Endometrial microvascular endothelial cells (primary cell): ENCODE results near the gene GNAQ. TPM values are rescaled to one million over a fixed set of nuclear protein-coding genes. Genes with fewer than 3 reads are reported as not detected.

Experiments
- in situ Hi-C: cut with HindIII; loops from 2 replicates; pipeline ENCODE4 v1.10.0; 2017; ENCODE audit warnings: low sequenced_read_pairs, low pct_unique_long_range_greater_than_20kb; ENCODE audit errors: inconsistent ontology term
- total RNA-seq: library from RNA; depleted of rRNA; stranded (reverse); fragments of >200 nt; gene quantifications from one replicate; pipeline ENCODE4 v1.2.3, GENCODE V29; 2015; ENCODE audit errors: inconsistent ontology term

The GNAQ gene
- total RNA-seq, 1 donor from 2014 or later: 28.4 TPM

DNA sequence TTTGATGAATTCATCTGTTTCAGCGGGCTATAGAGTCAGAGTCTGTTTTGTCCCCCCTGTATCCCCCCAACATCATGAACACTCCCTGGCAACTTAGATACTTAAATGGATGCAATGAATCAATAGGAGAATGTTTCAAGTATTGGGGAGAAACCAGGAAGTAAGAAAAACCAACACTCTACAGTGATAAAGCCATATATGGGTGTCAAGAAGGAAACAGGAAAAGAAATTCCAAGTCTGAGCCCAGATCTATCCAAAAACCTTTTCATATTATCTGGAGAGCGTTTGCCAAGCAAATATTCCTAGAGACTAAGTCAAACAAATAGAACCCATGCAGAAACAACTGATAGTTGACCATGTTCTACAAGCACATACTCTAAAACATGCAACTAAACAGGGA lies 2.3 kb upstream of the GNAQ start:
- in situ Hi-C loops: no loop called here

DNA sequence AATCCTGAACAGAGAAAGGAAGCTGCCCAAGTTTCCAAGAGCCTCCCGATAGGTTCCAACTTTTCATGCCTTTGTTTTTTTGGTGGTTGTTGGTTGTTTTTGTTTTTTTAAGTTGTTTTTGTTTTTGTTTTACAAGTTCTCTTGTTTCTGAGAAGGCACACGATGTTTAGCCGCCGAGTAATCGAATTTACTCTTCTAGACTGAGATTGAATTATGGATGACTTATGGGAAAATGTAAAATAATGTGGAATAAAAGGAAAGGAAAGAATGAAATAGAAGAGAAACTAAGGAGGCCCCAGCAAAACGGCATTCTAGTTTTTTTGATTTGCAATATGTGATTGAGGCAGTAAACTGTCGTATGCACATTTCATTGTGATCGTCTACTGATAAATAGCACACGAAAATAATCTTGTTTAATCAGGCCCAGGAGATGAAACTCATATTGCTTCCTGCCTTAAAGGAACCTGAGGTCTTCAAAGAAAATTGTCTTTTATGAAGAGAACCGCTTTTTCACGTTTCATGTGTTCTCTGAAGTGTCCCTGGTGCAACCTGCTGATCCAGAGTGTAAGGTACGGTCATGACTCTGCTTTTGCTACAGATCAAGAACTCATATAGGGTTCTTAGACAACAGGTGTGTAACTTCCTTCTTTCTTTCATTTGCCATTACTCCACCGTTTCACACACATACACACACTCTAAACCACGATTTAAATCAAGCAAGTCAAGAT lies 1.3 kb upstream of the GNAQ start:
- in situ Hi-C loops: no loop called here

DNA sequence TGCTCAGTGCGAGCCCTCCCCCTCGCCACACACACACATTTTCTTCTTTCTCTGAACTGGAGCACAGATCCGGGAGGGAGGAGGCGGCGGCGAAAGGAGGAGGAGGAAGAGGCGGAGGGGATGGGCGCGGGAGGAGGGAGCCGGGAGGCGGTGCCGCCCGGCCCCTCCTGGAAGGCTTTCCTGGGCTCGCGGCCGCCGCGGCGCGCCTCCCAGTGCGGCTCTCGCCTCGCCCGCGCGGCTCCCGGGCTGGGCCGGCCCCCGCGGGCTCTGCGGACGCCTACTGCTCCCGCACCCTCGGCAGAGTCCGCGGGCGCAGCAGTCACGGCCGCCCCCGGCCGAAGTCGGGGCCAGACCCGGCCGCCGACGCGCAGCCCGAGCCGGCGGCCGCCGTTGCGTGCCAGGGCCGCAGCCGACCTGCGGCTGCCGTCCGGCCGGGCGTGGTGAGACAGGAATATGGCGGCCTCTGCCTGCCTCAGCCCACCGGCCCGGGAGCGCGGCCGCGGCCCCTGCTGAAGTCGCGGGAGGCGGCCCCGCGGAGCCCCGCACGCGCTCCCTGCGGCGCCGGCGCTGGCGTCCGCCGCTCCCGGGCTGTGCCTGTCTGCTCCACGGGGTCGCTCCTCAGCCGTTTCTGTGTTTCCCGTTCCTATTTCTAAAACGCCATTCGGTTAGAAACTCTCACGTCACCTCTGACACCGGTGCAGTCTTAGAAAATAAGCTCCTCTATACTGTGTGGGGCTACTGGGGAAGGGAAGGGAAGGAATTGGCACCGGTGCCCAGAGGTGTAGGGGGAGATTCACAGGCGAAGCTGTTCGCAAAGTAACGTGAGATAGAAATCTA lies 500 bp upstream of the GNAQ start:
- in situ Hi-C loops: no loop called here

DNA sequence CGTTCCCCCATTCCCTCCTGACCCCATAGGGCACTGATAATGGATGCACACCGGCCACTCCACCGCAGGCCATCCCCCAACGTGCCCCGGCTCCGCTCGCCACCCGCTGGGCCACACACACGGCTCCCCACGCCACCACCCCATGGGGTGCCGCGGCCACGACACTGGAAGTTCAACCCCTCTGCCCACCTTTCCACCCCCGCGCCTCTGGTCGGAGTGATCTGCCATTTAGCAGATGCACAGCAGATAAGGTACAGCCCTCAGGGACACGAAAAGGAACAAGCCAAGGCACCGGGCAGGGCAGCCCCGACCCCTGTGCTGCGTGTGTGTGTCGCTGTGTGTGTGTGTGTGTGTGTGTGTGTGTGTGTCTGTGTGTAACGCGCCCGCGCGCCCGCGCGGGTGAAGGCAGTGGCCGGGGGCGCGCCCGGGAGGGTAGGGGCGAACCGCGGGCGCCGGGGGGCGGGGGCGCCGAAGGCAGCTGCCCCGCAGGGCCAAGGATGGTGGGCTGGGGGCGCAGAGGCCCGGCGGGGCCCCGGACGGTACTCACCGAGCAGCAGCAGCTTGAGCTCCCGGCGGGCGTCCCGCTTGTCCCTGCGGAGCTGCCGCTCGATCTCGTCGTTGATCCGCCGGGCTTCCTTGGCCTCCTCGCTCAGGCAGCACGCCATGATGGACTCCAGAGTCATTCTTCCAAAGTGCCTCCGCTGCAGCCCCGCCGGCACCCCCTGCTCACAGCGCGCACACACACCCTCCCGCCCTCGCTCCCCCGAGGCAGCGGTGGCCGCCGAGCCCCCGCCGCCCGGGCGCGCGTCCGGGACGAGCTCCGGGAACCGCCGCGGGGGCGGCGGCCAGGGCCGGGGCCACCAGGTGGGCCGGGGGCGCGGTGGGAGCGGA lies 813 bp downstream of the GNAQ start:
- in situ Hi-C loops: no loop called here

DNA sequence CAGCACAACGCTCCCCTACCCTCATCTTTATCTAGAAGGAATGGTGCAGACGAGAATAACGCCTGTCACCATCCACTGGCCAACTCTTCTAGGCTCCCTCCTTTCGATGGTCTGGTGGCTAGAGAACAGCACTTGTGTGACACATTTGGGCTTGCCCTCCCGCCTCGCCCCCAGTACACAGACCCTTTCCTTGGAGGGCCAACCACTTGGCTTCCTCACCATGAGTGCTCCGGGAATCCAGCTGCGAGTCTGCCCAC lies 1.4 kb downstream of the GNAQ start:
- in situ Hi-C loops: no loop called here

DNA sequence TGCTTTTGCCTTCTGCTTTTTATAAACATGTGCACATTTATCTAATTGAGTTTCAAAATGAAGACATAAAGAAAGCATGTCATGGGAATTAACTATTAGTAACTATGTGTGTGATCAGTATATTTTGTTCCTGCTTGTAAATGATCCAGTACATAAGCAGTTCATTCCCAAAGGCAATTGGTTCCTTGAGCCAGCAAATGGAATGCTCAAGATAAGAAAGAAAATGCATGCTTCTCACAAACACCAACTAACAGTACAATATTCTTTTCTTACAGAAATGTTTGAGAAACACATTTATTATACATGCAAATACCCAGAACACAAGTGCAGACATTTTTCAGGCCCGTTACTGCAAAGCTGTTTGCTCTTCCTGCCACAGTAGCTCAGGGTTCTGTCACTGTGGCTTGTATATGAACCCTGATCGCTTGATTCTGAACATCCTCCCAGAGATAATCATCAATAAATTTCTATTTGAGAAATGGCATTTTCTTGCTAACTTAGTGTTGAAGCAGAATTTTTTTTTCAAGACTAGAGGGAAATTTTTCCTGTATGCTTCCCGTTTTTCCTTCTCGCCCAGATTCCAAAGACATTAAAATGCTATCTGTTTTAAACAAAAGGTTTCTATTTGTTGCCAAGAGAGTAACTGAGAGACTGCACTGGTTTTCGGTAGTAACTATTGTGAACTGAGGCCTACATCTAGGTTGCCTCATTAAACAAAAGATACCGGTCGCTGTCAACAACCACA lies 1.9 kb downstream of the GNAQ start:
- in situ Hi-C loops: no loop called here

DNA sequence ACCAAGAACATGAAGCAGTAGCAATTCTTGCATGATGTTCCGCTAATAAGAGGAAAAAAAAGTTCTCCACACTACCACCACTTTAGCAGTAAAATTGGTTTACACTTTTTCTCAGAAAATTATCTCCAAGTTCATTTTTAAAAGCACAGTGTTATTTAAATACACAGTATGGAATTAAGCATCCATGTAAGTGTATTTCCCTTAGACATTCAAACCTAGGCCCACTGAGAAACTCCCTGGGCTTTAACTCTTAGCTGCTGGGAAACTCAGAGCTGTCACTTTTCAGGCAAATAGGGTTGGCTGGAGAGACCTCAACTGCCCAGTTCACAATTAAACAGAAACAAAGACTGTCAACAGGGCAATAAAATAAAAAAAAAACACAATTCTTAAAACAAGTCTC lies 2.7 kb downstream of the GNAQ start:
- in situ Hi-C loops: no loop called here

DNA sequence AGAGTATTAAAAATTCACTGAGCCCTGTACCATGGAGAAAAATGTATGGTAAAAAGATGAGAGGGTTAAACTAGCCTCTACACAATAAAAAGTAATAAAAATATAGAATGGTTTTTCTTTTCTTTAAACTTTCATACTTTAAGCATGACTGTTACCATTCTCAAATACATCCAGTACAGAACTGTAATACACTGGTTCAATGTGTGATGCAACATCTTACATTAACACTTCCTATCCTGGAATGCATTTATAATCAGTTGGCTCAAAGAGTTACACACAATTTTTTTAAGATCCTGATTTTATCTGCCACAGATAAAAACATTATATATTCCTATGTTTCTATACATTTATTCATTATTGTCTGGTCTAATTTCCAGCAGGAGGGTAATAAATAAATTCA lies 4.7 kb downstream of the GNAQ start:
- in situ Hi-C loops: no loop called here

DNA sequence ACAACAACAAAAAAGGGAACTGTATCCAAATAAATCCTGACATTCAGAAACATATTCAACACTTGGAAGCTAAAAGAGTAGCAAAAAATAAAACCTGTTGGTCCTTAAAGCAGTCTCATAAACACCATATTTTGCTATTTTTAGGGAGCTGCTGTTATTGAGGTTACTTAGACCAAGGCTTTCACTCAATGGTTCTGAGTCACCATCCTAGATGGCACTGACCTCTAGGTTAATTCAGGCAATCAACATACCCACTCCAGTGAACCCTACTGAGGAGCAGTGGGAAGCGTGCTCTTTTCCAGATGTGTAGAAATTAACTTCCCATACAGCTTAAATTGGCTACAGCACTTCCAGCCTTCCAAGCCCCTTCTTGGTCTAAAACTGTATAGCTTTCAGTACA lies 5.2 kb downstream of the GNAQ start:
- in situ Hi-C loops: no loop called here

DNA sequence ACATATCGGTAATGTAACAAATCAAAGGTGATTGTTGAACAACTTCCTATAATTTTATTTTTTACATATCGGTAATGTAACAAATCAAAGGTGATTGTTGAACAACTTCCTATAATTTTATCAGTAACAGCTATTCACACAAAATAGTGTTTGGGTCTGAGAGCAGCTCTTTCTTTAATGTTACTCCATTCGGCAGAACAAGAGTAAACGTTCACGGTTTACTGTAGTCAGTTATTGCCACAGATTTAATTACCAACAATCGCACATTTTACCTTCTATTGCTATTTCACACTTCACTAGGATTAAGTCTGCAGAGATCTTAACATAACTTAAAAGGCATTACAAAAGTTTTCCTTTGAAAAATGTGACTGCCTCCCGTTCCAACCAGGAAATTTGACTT lies 6.4 kb downstream of the GNAQ start:
- in situ Hi-C loops: no loop called here

DNA sequence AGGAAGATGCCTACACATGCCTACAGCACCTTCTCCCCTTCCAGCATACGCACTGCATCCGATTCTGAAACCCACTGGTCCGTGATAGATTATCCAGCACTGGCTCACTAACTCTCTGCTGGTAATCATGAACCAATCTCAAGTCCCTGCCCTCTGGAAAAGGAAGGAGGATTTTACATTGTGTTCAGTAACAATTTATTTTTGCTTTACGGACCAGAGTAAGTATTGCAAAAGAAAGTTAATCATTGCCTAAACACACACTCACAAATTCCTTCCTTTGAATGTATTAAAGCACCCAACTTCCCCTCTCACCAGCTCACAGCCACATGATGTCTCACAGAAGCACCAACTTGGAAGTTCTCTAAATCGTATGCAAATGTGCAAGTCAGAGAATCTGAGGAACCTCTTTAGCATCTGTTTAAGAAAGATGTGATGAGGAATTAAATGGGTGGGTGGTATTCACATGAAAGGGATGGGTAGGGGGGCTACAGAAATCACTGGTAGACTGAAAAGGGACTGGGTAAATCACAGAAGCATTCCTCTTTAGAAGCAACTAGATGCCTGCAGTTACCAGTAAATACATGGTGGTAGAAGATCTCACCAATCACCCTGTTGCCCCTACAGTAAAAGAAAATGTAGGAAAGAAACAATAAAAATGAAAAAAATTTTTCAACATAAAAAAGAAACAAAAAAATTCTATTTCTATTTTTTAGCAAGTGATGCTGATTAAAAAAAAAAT lies 8.4 kb downstream of the GNAQ start:
- in situ Hi-C loops: no loop called here

DNA sequence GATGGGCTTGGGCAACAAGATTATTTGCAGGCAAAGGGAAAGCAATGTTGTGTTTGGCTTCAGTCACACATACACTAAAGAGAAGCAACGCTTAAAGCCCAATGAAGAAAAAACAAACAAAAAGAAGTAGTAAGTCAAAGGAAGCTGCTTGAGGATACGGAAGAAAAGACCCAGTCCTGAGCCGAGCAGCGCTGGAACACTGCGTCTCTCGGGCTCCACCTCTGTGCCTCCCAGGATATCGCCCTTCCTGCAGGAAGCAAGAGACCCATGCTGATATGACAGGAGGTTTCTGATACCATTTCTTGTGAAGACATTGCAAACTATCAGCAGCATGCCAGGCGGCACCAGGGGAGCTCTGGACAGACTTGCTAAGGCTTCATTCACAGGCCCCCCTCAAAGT lies 9.9 kb downstream of the GNAQ start:
- in situ Hi-C loops: no loop called here

DNA sequence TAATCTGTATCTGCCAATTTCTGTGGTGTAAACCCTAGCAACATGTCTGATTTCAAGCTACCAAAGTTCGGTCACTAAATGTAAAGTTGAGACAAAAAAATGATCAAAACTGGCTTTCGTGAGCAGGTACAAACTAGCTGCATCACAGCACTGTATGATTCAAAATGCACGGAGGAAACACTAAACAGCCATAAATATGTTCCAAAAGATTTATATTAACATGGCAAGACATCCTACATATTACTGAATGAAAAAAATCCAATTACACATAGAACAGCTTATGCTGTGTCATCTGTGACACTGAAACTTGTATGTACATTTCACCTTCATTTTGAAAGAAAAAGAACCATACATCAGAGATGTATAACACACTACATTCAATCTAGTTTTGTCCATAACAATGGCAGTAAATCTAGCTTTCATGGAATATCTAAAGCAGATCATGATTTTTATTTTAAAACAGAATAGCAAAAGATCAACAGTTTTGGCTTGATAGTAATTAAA lies 14.4 kb downstream of the GNAQ start:
- in situ Hi-C loops: no loop called here

DNA sequence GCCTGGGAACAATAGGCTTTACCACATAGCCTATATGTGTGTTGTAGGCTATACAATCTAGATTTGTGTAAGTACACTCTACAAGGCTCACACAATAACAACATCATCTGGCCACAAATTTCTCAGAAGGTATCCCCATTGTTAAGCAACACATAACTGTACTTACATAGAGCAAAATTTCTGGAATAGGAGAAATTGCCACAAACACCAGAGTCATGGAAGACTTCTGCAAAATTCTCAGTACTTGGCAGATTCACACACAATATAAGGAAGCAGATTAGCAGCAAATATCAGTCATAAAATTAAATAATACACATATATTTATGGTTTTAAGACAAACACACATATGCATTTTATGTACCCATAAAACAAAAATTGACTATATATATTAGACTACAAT lies 16.4 kb downstream of the GNAQ start:
- in situ Hi-C loops: no loop called here

DNA sequence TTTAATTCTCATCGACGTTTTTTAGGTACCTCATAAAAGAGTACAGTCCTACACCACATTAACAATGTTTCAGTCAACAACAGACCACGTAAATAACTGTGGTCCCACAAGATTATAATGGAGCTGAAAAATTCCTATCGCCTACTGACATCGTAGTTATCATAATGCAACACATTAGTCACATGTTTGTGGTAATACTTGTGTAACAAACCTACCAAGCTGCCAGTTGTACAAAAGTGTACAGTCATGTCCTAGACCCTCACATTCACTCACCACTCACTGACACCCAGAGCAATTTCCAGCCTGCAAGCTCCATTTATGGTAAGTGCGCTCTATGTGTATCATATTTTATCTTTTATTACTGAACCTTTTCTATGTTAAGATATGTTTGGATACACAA lies 16.8 kb downstream of the GNAQ start:
- in situ Hi-C loops: no loop called here

DNA sequence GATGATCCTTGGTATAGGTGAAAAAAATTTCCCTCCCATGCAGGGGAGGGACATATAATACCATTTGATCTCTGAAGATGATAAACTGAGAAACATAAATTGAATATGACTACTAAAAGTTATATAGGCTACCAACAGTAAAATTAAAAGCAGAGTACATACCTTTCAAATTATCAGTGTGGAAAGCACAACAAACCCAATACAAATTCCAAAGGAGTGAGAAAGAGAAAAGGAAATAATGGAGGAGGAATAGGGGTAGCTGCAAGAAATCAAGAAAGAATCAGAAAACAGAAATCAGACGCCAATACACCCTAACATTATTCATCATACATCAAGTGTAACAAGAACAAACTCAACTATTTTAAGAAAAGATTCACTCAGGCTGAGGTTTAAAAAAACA lies 17.7 kb downstream of the GNAQ start:
- in situ Hi-C loops: no loop called here

DNA sequence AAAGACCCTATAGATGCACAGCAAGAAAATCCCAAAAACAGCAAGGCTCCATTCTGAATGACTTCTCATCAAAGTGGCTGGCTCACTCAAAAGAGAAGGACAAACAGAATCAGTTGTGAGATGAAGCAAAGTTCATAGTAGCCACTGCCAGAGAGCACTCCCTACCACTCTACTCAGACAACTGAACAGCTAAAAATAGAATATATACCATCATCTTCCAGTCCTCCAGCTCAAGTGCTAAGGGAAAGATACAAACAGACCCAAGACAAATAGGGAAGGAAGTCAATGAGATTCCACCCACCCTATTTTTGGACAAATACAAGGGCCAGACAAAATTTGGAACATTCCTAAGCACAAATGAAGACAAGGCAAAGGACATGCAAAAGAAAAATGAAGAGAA lies 20.6 kb downstream of the GNAQ start:
- in situ Hi-C loops: no loop called here

DNA sequence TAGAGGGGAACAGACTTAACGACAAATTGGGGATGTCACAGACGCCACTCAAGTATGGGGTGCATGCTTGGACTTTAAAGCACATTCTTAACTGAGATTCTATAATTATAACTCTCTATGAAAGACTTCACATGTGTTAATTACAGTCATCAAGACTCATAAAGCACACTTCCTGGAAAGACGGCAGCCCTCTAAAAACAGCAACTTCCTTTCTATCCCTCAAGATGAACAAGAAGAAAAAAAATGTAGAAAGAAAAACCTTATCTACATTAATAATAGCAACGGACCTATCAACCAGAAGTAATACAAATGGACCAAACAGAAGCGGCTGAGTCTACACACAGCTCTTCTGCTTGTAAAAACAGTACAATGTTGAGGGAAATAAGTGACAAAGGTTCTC lies 21.2 kb downstream of the GNAQ start:
- in situ Hi-C loops: no loop called here
